Measurements from ENCODE around the gene GPR152. TPM values are rescaled to one million over a fixed set of nuclear protein-coding genes. Genes with fewer than 3 reads are reported as not detected.

The GPR152 gene, protein sequence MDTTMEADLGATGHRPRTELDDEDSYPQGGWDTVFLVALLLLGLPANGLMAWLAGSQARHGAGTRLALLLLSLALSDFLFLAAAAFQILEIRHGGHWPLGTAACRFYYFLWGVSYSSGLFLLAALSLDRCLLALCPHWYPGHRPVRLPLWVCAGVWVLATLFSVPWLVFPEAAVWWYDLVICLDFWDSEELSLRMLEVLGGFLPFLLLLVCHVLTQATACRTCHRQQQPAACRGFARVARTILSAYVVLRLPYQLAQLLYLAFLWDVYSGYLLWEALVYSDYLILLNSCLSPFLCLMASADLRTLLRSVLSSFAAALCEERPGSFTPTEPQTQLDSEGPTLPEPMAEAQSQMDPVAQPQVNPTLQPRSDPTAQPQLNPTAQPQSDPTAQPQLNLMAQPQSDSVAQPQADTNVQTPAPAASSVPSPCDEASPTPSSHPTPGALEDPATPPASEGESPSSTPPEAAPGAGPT
- total RNA-seq, result not detected in 2 replicates

GRCh38 chr11:67452141-67452952 is at the start of gene GPR152:
Gene GPR152, minus strand, starts transcription at chr11:67452729. Its CDS starts 5 bp downstream, at chr11:67452724.

DNA sequence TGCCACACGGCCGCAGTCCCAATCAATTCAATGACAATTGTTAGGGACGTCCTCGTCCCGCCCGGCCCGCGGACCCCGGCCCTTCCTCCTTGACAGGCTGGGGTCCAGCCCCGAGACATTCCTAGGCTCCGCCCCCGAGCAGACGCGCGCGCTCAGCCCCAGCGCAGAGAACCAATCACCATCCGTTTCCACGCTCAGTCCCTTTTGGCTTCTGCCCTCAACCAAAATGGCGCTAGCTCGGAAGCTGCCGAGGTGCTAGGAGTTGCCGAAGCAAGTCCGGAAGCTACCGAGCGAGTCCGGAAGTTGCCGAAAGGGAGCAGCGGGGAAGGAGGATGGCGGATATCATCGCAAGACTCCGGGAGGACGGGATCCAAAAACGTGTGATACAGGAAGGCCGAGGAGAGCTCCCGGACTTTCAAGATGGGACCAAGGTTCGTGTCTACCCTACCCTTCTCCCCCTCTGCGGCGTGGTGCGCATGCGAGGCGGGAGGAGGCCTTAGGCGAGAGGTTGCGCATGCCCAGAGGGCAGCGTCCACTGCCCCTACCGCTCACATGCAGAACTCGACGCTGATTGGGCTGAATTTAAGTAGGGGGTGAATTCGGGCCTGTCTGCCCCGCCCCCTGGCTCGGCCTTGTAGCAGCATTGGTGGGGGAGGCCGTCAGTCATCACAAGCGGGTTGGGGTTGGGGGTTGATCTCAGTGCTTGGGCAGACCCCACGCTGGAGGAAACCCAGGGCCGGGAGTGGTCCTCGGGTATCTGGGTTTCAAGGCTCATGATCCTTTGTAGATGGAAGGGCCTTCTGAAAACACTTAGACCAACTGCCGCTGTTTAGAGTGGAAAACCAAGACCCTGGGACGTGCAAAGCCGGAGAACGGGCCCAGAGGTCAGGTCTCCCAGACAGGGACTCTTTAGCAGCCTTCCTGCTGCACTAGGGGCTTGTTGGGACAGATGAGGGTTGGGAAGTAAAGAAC is 30.6 kb upstream of the GPR152 start, which contains the start of gene AIP:
TSS of gene AIP (plus strand) at position 200 of the 972 bp plus-strand sequence. CDS start at position 333, 133 bp downstream.

GRCh38 chr11:67468759-67469507 is 16.4 kb upstream of the GPR152 start, which contains the start of gene TMEM134:
Gene TMEM134, minus strand, starts transcription at chr11:67469251. Its CDS starts 59 bp downstream, at chr11:67469192.

DNA sequence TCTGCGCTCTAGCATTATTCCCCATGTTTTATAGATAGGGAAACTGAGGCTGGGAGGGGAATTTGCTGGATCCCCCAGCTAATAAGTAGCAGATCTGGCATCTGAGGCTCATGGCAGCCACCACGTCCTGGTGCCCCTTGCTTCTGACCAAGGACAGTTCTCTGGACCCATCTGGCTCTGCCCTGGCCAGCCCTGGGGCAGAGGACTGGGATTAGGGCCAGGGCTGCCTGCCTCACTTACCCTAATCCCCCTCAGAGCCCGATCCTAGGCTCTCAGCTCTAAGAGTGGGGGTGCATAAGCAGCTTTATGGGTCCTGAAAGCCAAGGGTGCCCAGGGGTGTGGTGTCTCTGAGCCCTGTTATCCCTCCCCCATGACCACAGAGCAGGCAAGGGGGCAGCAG is 2.5 kb upstream of the GPR152 start, which contains the start of gene CABP4:
TSS of gene CABP4 (plus strand) at position 301 of the 400 bp plus-strand sequence. CDS start at position 371, 70 bp downstream.

GRCh38 chr11:67437082-67437808 is 15.3 kb downstream of the GPR152 start, which contains the start of gene PTPRCAP:
Gene PTPRCAP, minus strand, starts transcription at chr11:67437682. Its CDS starts 63 bp downstream, at chr11:67437619.

DNA sequence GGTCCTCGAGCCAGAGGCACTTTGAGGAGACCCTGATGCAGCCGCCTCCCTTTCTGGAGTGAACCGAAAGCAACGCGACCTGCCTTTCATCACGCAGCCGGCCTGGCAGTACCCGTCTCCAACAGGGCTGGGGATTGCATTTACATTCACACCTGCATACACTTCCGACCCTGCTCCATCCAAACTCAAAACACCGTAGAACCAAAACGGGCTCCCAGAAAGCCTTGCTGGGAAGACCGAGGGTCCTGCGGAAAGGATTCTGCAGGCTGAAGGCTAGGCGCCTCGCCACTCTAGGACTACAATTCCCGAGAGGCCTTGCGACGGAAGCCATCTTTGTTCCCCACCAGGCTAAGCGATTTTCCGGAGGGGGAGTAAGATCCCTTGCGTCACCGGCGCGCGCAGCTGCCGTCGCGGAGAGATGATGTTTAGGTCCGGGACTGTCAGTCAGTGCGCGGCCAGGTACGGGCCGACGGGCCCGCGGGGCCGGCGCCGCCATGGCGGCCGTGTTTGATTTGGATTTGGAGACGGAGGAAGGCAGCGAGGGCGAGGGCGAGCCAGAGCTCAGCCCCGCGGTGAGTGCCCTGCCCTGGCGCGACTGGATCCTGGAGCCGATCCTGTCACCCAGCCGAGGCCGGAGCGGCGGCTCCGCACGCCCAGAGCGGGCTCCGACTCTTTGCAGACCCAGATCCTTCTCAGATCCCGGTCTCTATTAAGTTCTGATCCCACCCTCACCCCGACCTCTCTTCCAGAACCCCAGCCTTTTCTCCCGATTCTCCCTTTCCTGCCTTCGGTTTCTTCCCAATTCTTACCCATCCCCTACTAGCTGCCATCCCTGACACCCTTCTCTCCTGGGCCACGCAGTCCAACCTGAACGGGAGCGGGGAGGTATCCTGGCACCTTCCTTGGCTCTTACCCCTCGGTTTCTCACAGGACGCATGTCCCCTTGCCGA is 24.2 kb downstream of the GPR152 start, which contains the start of gene RPS6KB2:
TSS of gene RPS6KB2 (plus strand) at position 443 of the 950 bp plus-strand sequence. CDS start at position 495, 52 bp downstream.

DNA sequence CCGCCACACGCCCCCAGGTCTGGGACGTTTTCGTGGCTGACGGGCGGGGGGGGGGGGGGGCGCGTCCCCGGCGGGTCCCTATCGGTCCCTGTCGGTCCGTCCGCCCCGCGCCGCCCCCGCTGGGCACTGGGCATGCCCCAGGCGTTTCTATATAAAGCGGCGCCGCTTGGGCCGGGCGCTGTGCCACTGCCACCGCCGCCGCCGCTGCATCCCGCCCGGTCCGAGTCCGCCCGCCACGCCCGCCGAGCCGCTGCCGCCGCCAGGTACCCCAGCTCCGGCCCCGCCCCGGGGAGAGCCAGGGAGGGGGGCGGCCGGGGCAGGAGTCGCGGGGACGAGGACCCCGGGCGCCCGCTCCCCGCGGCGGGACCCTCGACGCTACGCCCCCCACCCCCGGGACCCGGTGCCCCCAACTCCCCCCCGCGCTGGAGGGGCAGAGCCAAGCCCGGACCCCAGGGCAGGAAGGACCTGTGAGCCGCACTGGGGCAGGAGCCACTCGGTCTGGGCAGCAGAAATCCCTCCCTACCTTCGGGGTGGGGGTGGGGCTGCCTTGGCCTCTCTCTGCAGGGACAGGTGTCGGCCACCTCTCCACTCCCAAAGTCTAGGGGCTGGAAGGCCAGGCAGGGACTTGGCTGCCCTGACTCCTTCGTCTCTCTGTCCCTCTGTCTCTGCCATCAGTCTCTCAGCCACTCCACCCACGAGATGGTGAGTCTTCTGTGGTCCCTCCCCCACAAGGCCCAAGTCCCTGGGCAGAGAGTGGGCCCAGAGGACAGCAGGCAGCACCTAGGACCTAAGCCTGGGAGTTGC is 36.8 kb downstream of the GPR152 start, which contains the start of gene CARNS1:
TSS of gene CARNS1 (plus strand) at position 178 of the 804 bp plus-strand sequence. CDS start at position 700, 522 bp downstream.

DNA sequence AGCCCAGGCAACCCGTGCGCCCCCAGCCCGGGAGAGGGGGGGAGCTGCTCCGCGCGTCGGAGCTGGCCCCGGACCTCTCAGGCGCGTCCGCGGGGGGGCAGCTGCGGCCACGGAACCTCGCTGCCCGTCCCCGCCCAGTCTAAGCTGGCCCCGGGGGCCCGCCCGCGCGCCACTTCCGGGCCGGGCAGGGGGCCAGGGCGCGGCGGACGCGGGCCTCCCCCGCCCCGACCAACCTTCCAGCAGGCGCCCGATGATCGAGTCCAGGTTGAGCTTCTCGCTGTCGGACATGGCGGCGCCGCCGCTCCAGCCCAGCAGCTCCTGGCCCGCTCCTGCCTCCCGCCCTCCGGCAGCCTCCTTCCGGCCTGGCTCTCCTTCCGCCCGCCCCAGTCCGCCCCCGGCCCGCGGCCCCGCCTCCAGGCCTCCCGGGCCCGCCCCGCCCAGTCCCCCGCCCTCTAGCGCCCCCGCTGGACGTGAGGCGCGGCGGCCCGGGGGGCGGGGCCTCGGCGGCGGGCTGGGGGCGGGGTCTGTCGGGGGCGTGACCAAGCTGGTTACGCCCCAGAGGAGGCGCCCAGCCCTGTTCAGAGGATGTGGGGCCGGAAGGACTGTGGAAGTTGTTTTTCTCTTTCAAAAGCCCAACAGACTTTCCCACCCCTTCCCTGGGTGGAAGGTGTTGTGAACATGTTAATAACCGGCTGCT is 50.9 kb downstream of the GPR152 start, which contains the start of gene PPP1CA:
TSS of gene PPP1CA (minus strand) at position 364 of the 697 bp plus-strand sequence. CDS start at position 288, 76 bp downstream.

Small RNA genes lying within 50 kb of the gene (small RNA-seq; reads per million reads assigned to genes)
- not detected for gene MIR6752 (ENCODE audit: low replicate concordance)

Other genes starting within 250 kb of the GPR152 start
- 26.3 and 47.2 TPM in 2 replicates for gene GRK2, start 186.3 kb downstream of the GPR152 start, total RNA-seq
- 30.2 and 40.7 TPM in 2 replicates for gene ANKRD13D, start 163.4 kb downstream of the GPR152 start, total RNA-seq
- gene SSH3, start 149.2 kb downstream of the GPR152 start, total RNA-seq, result 7.7 and 10.3 TPM in 2 replicates
- gene POLD4, start 99.2 kb downstream of the GPR152 start, total RNA-seq, result 73.3 and 120 TPM in 2 replicates
- 5.2 and 5.5 TPM in 2 replicates for gene CLCF1, start 79.1 kb downstream of the GPR152 start, total RNA-seq
- 6.3 and 18.8 TPM in 2 replicates for gene RAD9A, start 60.7 kb downstream of the GPR152 start, total RNA-seq
- 293 and 375 TPM in 2 replicates for gene PPP1CA, start 50.9 kb downstream of the GPR152 start, total RNA-seq
- not detected in 2 replicates for gene TBC1D10C, start 48.6 kb downstream of the GPR152 start, total RNA-seq
- gene CARNS1, start 37.1 kb downstream of the GPR152 start, total RNA-seq, result under 0.01 and 0.22 TPM in 2 replicates
- 59.7 and 71.3 TPM in 2 replicates for gene RPS6KB2, start 24.2 kb downstream of the GPR152 start, total RNA-seq
- 0.29 and 1.3 TPM in 2 replicates for gene PTPRCAP, start 15.0 kb downstream of the GPR152 start, total RNA-seq
- 115 and 145 TPM in 2 replicates for gene CORO1B, start 9.3 kb downstream of the GPR152 start, total RNA-seq
- not detected in 2 replicates for gene CABP4, start 2.6 kb upstream of the GPR152 start, total RNA-seq
- 12.2 and 44.2 TPM in 2 replicates for gene TMEM134, start 16.5 kb upstream of the GPR152 start, total RNA-seq
- 33.9 and 87.1 TPM in 2 replicates for gene AIP, start 30.3 kb upstream of the GPR152 start, total RNA-seq
- 31.3 and 33.5 TPM in 2 replicates for gene PITPNM1, start 52.6 kb upstream of the GPR152 start, total RNA-seq
- gene CDK2AP2, start 55.4 kb upstream of the GPR152 start, total RNA-seq, result 27.1 and 67.6 TPM in 2 replicates
- gene CABP2, start 70.7 kb upstream of the GPR152 start, total RNA-seq, result not detected in 2 replicates
- gene GSTP1, start 131.1 kb upstream of the GPR152 start, total RNA-seq, result 489 and 520 TPM in 2 replicates
- gene NDUFV1, start 154.2 kb upstream of the GPR152 start, total RNA-seq, result 154 and 199 TPM in 2 replicates
- 4.6 and 7.7 TPM in 2 replicates for gene NUDT8, start 177.2 kb upstream of the GPR152 start, total RNA-seq
- not detected in 2 replicates for gene TBX10, start 187.0 kb upstream of the GPR152 start, total RNA-seq
- not detected in 2 replicates for gene ACY3, start 198.0 kb upstream of the GPR152 start, total RNA-seq
- gene ALDH3B2, start 221.9 kb upstream of the GPR152 start, total RNA-seq, result not detected in 2 replicates

All from placental pericyte (primary cell).